ENCODE results near the gene KLRC4. TPM values are rescaled to one million over a fixed set of nuclear protein-coding genes. Genes with fewer than 3 reads are reported as not detected.
"Not testable (repeated sequence)": the region's sequence is repeated elsewhere in the genome, so short reads cannot be mapped to it uniquely, and the experiment has no call there.

Gene KLRC4
- total and polyA plus RNA-seq, 10 donors: 0.22 to 14.6 (median 5.4) TPM

DNA sequence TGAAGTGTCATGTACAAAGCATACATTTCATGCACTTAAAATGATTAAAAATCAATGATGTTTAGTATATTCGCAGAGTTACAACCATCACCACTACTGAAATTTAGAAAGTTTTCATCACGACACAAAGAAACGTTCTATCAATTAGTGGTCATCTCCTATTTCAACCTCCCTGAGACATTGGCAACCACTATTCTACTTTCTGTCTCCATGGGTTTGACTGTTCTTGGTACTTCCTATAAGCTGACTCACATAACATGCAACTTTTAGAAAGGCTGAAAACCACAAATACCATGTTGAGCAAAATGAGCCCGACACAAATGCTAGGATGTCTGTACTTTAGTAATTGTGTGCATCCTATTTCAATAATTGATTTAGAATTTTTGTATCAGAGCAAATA is 21.1 kb upstream of the KLRC4 start:
- H3K27me3 ChIP-seq (replicated peaks in 1 of 7); H3K4me1 ChIP-seq; H3K36me3 ChIP-seq; H3K4me3 ChIP-seq; H3K27ac ChIP-seq; DNase-seq; H3K9me3 ChIP-seq; intact Hi-C loops (cut with DNase I; ENCODE audit: low total_unique reads): not testable (repeated sequence)
- WGBS, 5 donors: 75 to 89% (median 79%) methylated on average over 4 of the region's 4 CpGs

DNA sequence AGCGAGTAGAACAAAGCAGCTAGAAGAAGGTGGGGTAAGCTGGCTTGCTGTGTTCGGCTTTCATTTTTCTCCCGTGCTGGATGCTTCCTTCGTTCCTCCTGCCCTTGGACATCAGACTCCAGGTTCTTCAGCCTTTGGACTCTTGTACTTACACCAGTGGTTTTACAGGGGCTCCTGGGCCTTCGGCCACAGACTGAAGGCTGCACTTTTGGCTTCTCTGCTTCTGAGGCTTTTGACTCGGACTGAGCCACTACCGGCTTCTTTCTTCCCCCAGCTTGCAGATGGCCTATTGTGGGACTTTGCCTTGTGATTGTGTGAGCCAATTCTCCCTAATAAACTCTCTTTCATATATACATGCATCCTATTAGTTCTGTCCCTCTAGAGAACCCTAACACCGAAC is 16.4 kb upstream of the KLRC4 start:
- H3K36me3 ChIP-seq; H3K27me3 ChIP-seq (replicated peaks in 1 of 7); H3K4me1 ChIP-seq; H3K9me3 ChIP-seq; DNase-seq; H3K27ac ChIP-seq; intact Hi-C loops (cut with DNase I; ENCODE audit: low total_unique reads); H3K4me3 ChIP-seq: not testable (repeated sequence)
- 84 to 93% (median 89%) methylated on average over 7 to 8 of the region's 8 CpGs for WGBS, 5 donors

- DNase-seq; H3K27me3 ChIP-seq (replicated peaks in 1 of 7); H3K9me3 ChIP-seq; H3K27ac ChIP-seq; H3K4me1 ChIP-seq; H3K36me3 ChIP-seq; intact Hi-C loops (cut with DNase I; ENCODE audit: low total_unique reads); H3K4me3 ChIP-seq: not testable (repeated sequence)
- WGBS, 5 donors: 84 to 100% (median 88%) methylated on average over 1 of the region's 1 CpG; no CpG with 5 or more reads in 1 of the 5 donors
Measured at GRCh38 chr12:10424260-10424899, 14.8 kb upstream of the KLRC4 start.

GRCh38 chr12:10422159-10422558 is 12.6 kb upstream of the KLRC4 start:
- H3K27ac ChIP-seq; H3K9me3 ChIP-seq; intact Hi-C loops (cut with DNase I; ENCODE audit: low total_unique reads); H3K4me3 ChIP-seq; DNase-seq; H3K4me1 ChIP-seq; H3K36me3 ChIP-seq; H3K27me3 ChIP-seq (replicated peaks in 1 of 7): not testable (repeated sequence)
- WGBS, 5 donors: 48 to 77% (median 58%) methylated on average over 2 of the region's 3 CpGs

GRCh38 chr12:10420334-10420733 is 10.8 kb upstream of the KLRC4 start, which contains the start of gene KLRC3:
Gene KLRC3 (minus strand): TSS chr12:10420595. CDS start chr12:10420550, 45 bp downstream.
- intact Hi-C loops (cut with DNase I; ENCODE audit: low total_unique reads); H3K36me3 ChIP-seq; DNase-seq; H3K9me3 ChIP-seq; H3K27ac ChIP-seq; H3K4me1 ChIP-seq; H3K27me3 ChIP-seq (replicated peaks in 1 of 7): not testable (repeated sequence)
- H3K4me3 ChIP-seq: peak within 1 kb of the TSS in 1 of 8 donors; percentile 19
- WGBS, 5 donors: 10 to 34% (median 31%) methylated on average over 1 of the region's 1 CpG

- peaks cover 0 to 7% (median 0%) of the 10 kb centered on the region in 8 donors for H3K9me3 ChIP-seq
- H3K4me1 ChIP-seq: no peaks in the 10 kb centered on the region
- TF ChIP-seq POLR2A (IDR thresholded peaks at IDR 0.05) (no peak), CTCF (IDR thresholded peaks at IDR 0.05 in 8 of 11, conservative IDR thresholded peaks at IDR 0.05 in 3 of 11) (no peak), POLR2AphosphoS5 (IDR thresholded peaks at IDR 0.05) (no peak)
- 43 to 74% (median 64%) methylated on average over 3 of the region's 3 CpGs for WGBS, 5 donors
- no peaks in the 10 kb centered on the region for H3K36me3 ChIP-seq
- H3K4me3 ChIP-seq: peak overlapping the region in 4 of 8 donors; percentile 3 to 56 (median 16)
- no peak for DNase-seq
- H3K27ac ChIP-seq: peak overlapping the region in 3 of 8 donors; percentile 32 to 70 (median 37)
- H3K27me3 ChIP-seq (replicated peaks in 1 of 7): peaks cover 0 to 5% (median 0%) of the 10 kb centered on the region in 7 donors
- intact Hi-C loops (cut with DNase I; ENCODE audit: low total_unique reads): no loop called here
Measured at GRCh38 chr12:10408842-10409241, 715 bp downstream of the KLRC4 start.

DNA sequence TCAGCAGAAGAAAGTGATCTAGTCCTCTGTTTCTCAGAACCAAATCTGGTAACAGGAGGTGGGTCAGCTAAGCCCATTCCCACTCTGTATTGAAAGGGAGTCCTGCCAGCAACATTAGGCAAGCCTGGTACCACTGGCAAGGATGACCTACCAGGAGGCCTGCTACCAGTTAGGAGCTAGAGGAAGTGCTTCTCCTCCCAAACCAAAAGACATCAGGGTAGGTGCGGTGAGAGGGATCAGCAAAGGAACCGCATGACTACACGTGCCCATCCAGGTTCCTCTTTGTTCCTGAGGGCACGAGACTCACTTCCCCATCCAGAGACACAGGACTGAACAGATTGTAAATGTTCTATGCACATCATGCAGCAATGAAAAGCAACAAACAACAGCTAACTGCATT is 2.8 kb downstream of the KLRC4 start:
- peak overlapping the region in 5 of 8 donors; percentile 0 to 70 (median 50) for H3K27ac ChIP-seq
- peaks cover 0 to 5% (median 0%) of the 10 kb centered on the region in 7 donors for H3K27me3 ChIP-seq (replicated peaks in 1 of 7)
- intact Hi-C loops (cut with DNase I; ENCODE audit: low total_unique reads): no loop called here
- TF ChIP-seq CTCF (IDR thresholded peaks at IDR 0.05 in 8 of 11, conservative IDR thresholded peaks at IDR 0.05 in 3 of 11): no peak
- TF ChIP-seq POLR2AphosphoS5 (IDR thresholded peaks at IDR 0.05): peak in 1 of 3 donors; percentile 13
- TF ChIP-seq POLR2A (IDR thresholded peaks at IDR 0.05): no peak
- H3K9me3 ChIP-seq: peaks cover 0 to 7% (median 0%) of the 10 kb centered on the region in 8 donors
- H3K36me3 ChIP-seq: no peaks in the 10 kb centered on the region
- no peaks in the 10 kb centered on the region for H3K4me1 ChIP-seq
- H3K4me3 ChIP-seq: peak overlapping the region in 3 of 8 donors; percentile 11 to 56 (median 28)
- no peak for DNase-seq
- 20 to 43% (median 34%) methylated on average over 4 of the region's 4 CpGs for WGBS, 5 donors
